Measurements from ENCODE around the gene RHO.
"Not testable (repeated sequence)": the region's sequence is repeated elsewhere in the genome, so short reads cannot be mapped to it uniquely, and the experiment has no call there.

Gene RHO

GRCh38 chr3:129528589-129529100 lies at the start of gene RHO:
Gene RHO, plus strand, starts transcription at chr3:129528639. Its CDS starts 95 bp downstream, at chr3:129528734.
- no peak for DNase-seq (ENCODE audit: low spot score)

GRCh38 chr3:129481225-129481765 lies 47.1 kb upstream of the RHO start:
- not testable (repeated sequence) for DNase-seq (ENCODE audit: low spot score)

GRCh38 chr3:129481766-129482332 lies 46.6 kb upstream of the RHO start:
- peak; percentile 28 for DNase-seq (ENCODE audit: low spot score)

- no peak for DNase-seq (ENCODE audit: low spot score)
Measured at GRCh38 chr3:129482721-129483120, 45.7 kb upstream of the RHO start.

GRCh38 chr3:129483870-129484269 lies 44.6 kb upstream of the RHO start:
- no peak for DNase-seq (ENCODE audit: low spot score)

GRCh38 chr3:129485146-129485545 lies 43.3 kb upstream of the RHO start:
- DNase-seq (ENCODE audit: low spot score): not testable (repeated sequence)

- peak; percentile 50 for DNase-seq (ENCODE audit: low spot score)
Measured at GRCh38 chr3:129485721-129486663, 42.4 kb upstream of the RHO start.

- no peak for DNase-seq (ENCODE audit: low spot score)
Measured at GRCh38 chr3:129486664-129487035, 41.8 kb upstream of the RHO start.

- no peak for DNase-seq (ENCODE audit: low spot score)
Measured at GRCh38 chr3:129487183-129487867, 41.1 kb upstream of the RHO start.

GRCh38 chr3:129487868-129488335 lies 40.5 kb upstream of the RHO start:
- DNase-seq (ENCODE audit: low spot score): not testable (repeated sequence)

- not testable (repeated sequence) for DNase-seq (ENCODE audit: low spot score)
Measured at GRCh38 chr3:129489258-129489657, 39.2 kb upstream of the RHO start.

- peak; percentile 94 for DNase-seq (ENCODE audit: low spot score)
Measured at GRCh38 chr3:129490273-129490675, 38.2 kb upstream of the RHO start.

- not testable (repeated sequence) for DNase-seq (ENCODE audit: low spot score)
Measured at GRCh38 chr3:129491077-129491476, 37.4 kb upstream of the RHO start.

- no peak for DNase-seq (ENCODE audit: low spot score)
Measured at GRCh38 chr3:129491794-129492193, 36.6 kb upstream of the RHO start.

GRCh38 chr3:129492691-129493090 lies 35.7 kb upstream of the RHO start:
- DNase-seq (ENCODE audit: low spot score): no peak

- DNase-seq (ENCODE audit: low spot score): no peak
Measured at GRCh38 chr3:129493206-129493605, 35.2 kb upstream of the RHO start.

GRCh38 chr3:129494499-129494898 lies 33.9 kb upstream of the RHO start:
- not testable (repeated sequence) for DNase-seq (ENCODE audit: low spot score)

GRCh38 chr3:129495006-129495639 lies 33.3 kb upstream of the RHO start:
- not testable (repeated sequence) for DNase-seq (ENCODE audit: low spot score)

- not testable (repeated sequence) for DNase-seq (ENCODE audit: low spot score)
Measured at GRCh38 chr3:129497876-129498275, 30.6 kb upstream of the RHO start.

- DNase-seq (ENCODE audit: low spot score): not testable (repeated sequence)
Measured at GRCh38 chr3:129498603-129499488, 29.6 kb upstream of the RHO start.
